ENCODE measurements around the gene PPP6C. TPM values are rescaled to one million over a fixed set of nuclear protein-coding genes. Genes with fewer than 3 reads are reported as not detected.

The PPP6C gene
- total RNA-seq, 2 donors from 2014 or later = 48.2 to 54.7 TPM

DNA sequence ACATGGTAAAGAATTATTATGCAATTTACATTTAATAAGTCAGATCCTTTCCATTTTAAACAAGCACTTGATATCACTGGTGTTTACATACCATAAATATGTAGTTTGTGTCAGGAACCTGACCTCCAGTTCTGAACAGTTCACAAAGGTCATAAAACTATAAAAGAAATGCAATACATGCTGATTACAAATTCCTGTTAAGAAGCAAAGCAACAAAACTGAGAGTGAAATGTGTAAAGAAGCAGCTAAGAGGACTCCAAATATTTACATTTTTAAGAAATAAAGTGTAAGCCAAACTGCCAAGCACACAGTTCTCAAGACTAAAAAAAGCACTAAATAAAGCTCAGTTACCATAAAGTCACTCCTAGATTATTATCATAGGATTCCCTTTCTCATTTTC is 28.9 kb downstream of the PPP6C start:
- intact Hi-C loops (cut with DNase I) = no loop called here
- no peak for DNase-seq
- TF ChIP-seq, protein P1, sequence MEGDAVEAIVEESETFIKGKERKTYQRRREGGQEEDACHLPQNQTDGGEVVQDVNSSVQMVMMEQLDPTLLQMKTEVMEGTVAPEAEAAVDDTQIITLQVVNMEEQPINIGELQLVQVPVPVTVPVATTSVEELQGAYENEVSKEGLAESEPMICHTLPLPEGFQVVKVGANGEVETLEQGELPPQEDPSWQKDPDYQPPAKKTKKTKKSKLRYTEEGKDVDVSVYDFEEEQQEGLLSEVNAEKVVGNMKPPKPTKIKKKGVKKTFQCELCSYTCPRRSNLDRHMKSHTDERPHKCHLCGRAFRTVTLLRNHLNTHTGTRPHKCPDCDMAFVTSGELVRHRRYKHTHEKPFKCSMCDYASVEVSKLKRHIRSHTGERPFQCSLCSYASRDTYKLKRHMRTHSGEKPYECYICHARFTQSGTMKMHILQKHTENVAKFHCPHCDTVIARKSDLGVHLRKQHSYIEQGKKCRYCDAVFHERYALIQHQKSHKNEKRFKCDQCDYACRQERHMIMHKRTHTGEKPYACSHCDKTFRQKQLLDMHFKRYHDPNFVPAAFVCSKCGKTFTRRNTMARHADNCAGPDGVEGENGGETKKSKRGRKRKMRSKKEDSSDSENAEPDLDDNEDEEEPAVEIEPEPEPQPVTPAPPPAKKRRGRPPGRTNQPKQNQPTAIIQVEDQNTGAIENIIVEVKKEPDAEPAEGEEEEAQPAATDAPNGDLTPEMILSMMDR (IDR thresholded peaks at IDR 0.05) = no peak
- no peaks in the 10 kb centered on the region for H3K9me3 ChIP-seq
- H3K4me3 ChIP-seq = no peak overlapping the region
- H3K9ac ChIP-seq (ENCODE audit: low read depth in 2 of 2, low read length in 2 of 2) = no peak overlapping the region
- H3K36me3 ChIP-seq = no peaks in the 10 kb centered on the region
- peaks cover 7% of the 10 kb centered on the region for H3K4me1 ChIP-seq
- H3K27me3 ChIP-seq = no peaks in the 10 kb centered on the region
- no peak overlapping the region for H3K27ac ChIP-seq

DNA sequence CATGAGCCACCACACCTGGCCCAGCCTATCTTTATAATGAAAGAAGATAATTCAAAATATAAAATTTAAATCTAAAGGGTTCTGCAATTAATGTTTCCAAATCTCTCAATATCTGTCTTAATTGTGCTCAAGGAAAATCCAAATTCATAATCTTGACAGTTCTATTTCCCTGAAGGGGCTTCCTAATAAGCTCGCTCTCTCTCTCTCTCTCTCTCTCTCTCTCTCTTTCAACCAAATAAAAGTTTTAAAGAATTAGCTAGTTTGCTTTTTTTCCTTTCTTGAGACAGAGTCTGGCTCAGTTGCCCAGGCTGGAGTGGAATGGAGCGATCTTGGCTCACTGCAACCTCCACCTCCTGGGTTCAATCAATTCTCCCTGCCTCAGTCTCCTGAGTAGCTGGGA is 33.1 kb downstream of the PPP6C start:
- DNase-seq = no peak
- Histone ChIP-seq H3K9me3 (no peaks in the 10 kb centered on the region), H3K4me3 (no peak overlapping the region), H3K27me3 (no peaks in the 10 kb centered on the region), H3K27ac (no peak overlapping the region), H3K4me1 (peaks cover 7% of the 10 kb centered on the region), H3K9ac (ENCODE audit: low read depth in 2 of 2, low read length in 2 of 2) (no peak overlapping the region), H3K36me3 (peaks cover 6% of the 10 kb centered on the region)
- TF ChIP-seq, protein P1 (IDR thresholded peaks at IDR 0.05) = no peak
- intact Hi-C loops (cut with DNase I) = no loop called here

DNA sequence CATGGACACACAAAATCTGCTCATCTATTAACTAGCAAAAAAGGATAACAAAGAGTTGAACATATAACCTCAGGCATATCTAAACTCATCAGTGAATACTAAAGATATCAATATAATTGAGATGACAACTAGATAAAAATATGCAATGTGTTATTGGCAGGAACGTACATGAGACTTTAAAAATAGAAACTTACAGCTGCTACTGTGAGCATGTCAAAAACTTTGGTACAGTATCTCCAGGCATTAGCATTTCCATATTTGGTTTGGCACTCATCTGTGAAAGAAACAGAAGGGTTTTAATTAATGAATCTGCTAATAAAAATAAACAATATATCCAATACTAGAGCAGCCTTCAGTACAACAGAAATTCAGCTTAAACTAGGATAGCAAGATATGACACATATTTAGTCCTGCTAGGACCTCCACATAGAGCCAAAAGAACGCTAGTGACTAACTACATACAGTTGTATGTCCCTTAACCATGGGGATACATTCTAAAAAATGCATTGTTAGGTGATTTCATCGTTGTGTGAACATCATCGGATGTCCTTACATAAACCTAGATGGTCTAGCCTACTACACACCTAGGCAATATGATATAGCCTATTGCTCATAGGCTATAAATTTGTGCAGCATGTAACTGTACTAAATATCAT is 35.8 kb downstream of the PPP6C start:
- Histone ChIP-seq H3K9ac (ENCODE audit: low read depth in 2 of 2, low read length in 2 of 2) (no peak overlapping the region), H3K4me1 (no peaks in the 10 kb centered on the region), H3K36me3 (peaks cover 6% of the 10 kb centered on the region), H3K27ac (no peak overlapping the region), H3K4me3 (no peak overlapping the region), H3K27me3 (no peaks in the 10 kb centered on the region), H3K9me3 (no peaks in the 10 kb centered on the region)
- DNase-seq = no peak
- intact Hi-C loops (cut with DNase I) = no loop called here
- TF ChIP-seq, protein P1 (IDR thresholded peaks at IDR 0.05) = no peak

DNA sequence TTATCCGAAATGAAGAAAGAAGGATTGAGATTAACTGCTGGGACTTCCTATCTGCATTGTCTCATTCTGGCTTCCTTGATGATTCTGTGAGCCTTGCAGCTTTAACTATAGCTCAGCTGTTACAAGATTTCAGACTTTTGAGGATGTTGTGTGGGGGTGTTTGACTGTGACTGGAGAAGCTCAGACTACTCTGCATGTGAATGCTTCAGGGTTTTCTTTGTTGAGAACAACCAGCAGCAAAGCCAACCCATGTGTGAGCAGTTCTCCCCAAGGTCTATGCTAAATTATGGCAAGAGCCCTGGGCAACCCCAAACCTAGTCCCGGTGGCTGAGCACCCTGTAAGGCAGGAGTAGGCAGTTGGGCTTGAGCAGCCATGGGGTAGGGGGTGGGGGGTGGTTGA is 37.9 kb downstream of the PPP6C start:
- TF ChIP-seq, protein P1 (IDR thresholded peaks at IDR 0.05) = no peak
- H3K4me3 ChIP-seq = no peak overlapping the region
- no peak overlapping the region for H3K9ac ChIP-seq (ENCODE audit: low read depth in 2 of 2, low read length in 2 of 2)
- intact Hi-C loops (cut with DNase I) = no loop called here
- DNase-seq = no peak
- no peaks in the 10 kb centered on the region for H3K9me3 ChIP-seq
- no peaks in the 10 kb centered on the region for H3K27me3 ChIP-seq
- H3K27ac ChIP-seq = no peak overlapping the region
- H3K36me3 ChIP-seq = peaks cover 6% of the 10 kb centered on the region
- H3K4me1 ChIP-seq = no peaks in the 10 kb centered on the region

DNA sequence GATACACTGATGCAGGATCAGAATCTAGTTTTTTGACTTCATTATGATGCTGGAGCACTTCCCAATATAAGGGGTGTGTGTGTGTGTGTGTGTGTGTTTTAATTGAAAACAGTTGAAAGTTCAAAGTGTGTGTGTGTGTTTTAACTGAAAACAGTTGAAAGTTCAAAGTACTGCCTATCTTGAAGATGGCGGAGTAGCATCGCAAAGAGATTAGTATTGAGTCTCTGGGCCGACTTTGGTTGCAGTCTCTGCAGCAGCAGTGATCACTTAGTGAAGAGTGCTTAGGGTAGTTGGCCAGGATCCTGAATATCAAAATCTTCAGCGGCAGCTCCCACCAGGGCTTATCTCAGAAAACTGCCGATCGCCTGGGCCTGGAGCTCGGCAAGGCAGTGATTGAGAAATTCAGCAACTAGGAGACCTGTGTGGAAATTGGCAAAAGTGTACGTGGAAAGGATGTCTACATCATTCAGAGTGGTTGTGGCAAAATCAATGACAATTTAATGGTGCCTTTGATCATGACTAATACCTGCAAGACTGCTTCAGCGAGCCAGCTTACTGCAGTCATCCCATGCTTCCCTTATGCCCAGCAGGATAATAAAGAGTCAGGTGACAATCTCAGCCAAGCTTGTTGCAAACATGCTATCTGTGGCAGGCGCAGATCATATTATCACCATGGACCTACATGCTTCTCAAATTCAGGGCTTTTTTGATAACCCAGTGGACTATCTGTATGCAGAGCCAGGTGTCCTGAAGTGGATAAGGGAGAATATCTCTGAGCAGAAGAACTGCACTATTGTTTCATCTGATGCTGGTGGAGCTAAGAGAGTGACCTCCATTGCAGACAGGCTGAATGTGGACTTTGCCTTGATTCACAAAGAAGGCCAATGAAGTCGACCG is 39.0 kb downstream of the PPP6C start:
- no peak overlapping the region for H3K4me3 ChIP-seq
- H3K27me3 ChIP-seq = no peaks in the 10 kb centered on the region
- no peak overlapping the region for H3K27ac ChIP-seq
- intact Hi-C loops (cut with DNase I) = no loop called here
- H3K36me3 ChIP-seq = peaks cover 6% of the 10 kb centered on the region
- H3K4me1 ChIP-seq = no peaks in the 10 kb centered on the region
- no peak for DNase-seq
- H3K9me3 ChIP-seq = no peaks in the 10 kb centered on the region
- no peak overlapping the region for H3K9ac ChIP-seq (ENCODE audit: low read depth in 2 of 2, low read length in 2 of 2)
- TF ChIP-seq, protein P1 (IDR thresholded peaks at IDR 0.05) = no peak

All from colonic mucosa (tissue), 4 donors.